Activated CD8-positive, alpha-beta T cell treated with anti-CD3 and anti-CD28 coated beads for 36 hours (primary cell): ENCODE data around the gene GSK3B. TPM values are rescaled to one million over a fixed set of nuclear protein-coding genes. Genes with fewer than 3 reads are reported as not detected.
A peak's percentile ranks its signal among the peaks of the same experiment; 100 is the strongest.
"Not testable (repeated sequence)": the region's sequence is repeated elsewhere in the genome, so short reads cannot be mapped to it uniquely, and the experiment has no call there.

Source experiments
- ATAC-seq: fragments of 200-7000 bp; cut with Tn5 transposase; one replicate; pipeline ENCODE4 v1.10.0; 2021; ENCODE audit warnings: mild to moderate bottlenecking, moderate library complexity
- CTCF ChIA-PET: fragments of 350-600 bp; sonication (Branson Sonifier 250); formaldehyde crosslinking; loops from one replicate; lab custom pipeline; 2021; ENCODE audit warnings: antibody characterized with exemption; lab: Charles Lee
- POLR2A ChIA-PET: fragments of 350-600 bp; sonication (Branson Sonifier 250); formaldehyde crosslinking; loops from one replicate; lab custom pipeline; 2021; ENCODE audit warnings: antibody characterized with exemption; lab: Charles Lee
- DNase-seq: peaks from one replicate; pipeline ENCODE4 v3.0.0-alpha.2; 2020
- H3K27ac Mint-ChIP-seq: one replicate; pipeline ENCODE4 v1.8.0; 2021; ENCODE audit warnings: mild to moderate bottlenecking, mixed read lengths
- H3K27me3 Mint-ChIP-seq: one replicate; pipeline ENCODE4 v1.8.0; 2021; ENCODE audit warnings: mixed read lengths
- H3K36me3 Mint-ChIP-seq: one replicate; pipeline ENCODE4 v1.8.0; 2021; ENCODE audit warnings: low read depth, mixed read lengths
- H3K4me1 Mint-ChIP-seq: one replicate; pipeline ENCODE4 v1.8.0; 2021; ENCODE audit warnings: low read depth, mixed read lengths
- H3K4me3 Mint-ChIP-seq: one replicate; pipeline ENCODE4 v1.8.0; 2021; ENCODE audit warnings: mild to moderate bottlenecking, moderate library complexity, mixed read lengths
- H3K9me3 Mint-ChIP-seq: one replicate; pipeline ENCODE4 v1.8.0; 2021; ENCODE audit warnings: mixed read lengths
- intact Hi-C: fragments of 100-400 bp; cut with micrococcal nuclease; formaldehyde crosslinking; loops from one replicate; pipeline ENCODE4 v1.10.0; 2022
- total RNA-seq, 2 experiments: library from RNA; stranded (reverse); gene quantifications; one replicate each; pipeline ENCODE4 v1.2.3, GENCODE V29; 2021
- TF ChIP-seq, protein P1 (sequence below): fragments of 200-600 bp; IDR thresholded peaks from one replicate; pipeline ENCODE4 v1.8.0; 2022; ENCODE audit warnings: antibody characterized with exemption, mild to moderate bottlenecking

Gene GSK3B
- total RNA-seq, 2 experiments from 2014 or later = 29.0 to 32.1 TPM

- CTCF ChIA-PET = interaction anchor here (2.8 to 5.0 kb wide), 3 partner anchors 10 to 254 kb away, joined by 24 to 75 read pairs (median 26); no protein-coding TSS in a partner anchor
- peaks cover 8% of the 10 kb centered on the region for H3K36me3 Mint-ChIP-seq
- DNase-seq = no peak
- H3K9me3 Mint-ChIP-seq = peaks cover 2% of the 10 kb centered on the region
- H3K4me3 Mint-ChIP-seq = no peak overlapping the region
- no peak overlapping the region for H3K27ac Mint-ChIP-seq
- ATAC-seq = no peak
- peaks cover 21% of the 10 kb centered on the region for H3K4me1 Mint-ChIP-seq
- no peaks in the 10 kb centered on the region for H3K27me3 Mint-ChIP-seq
- TF ChIP-seq, protein P1, sequence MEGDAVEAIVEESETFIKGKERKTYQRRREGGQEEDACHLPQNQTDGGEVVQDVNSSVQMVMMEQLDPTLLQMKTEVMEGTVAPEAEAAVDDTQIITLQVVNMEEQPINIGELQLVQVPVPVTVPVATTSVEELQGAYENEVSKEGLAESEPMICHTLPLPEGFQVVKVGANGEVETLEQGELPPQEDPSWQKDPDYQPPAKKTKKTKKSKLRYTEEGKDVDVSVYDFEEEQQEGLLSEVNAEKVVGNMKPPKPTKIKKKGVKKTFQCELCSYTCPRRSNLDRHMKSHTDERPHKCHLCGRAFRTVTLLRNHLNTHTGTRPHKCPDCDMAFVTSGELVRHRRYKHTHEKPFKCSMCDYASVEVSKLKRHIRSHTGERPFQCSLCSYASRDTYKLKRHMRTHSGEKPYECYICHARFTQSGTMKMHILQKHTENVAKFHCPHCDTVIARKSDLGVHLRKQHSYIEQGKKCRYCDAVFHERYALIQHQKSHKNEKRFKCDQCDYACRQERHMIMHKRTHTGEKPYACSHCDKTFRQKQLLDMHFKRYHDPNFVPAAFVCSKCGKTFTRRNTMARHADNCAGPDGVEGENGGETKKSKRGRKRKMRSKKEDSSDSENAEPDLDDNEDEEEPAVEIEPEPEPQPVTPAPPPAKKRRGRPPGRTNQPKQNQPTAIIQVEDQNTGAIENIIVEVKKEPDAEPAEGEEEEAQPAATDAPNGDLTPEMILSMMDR = no peak
- POLR2A ChIA-PET = no interaction called here
- intact Hi-C loops = loop anchor here (5.0 kb wide), 1 partner anchor 198 kb away; the partner anchor contains the start of gene GSK3B
These were observed 200.1 kb downstream of the GSK3B start for GRCh38 chr3:119894195-119894594.

DNA sequence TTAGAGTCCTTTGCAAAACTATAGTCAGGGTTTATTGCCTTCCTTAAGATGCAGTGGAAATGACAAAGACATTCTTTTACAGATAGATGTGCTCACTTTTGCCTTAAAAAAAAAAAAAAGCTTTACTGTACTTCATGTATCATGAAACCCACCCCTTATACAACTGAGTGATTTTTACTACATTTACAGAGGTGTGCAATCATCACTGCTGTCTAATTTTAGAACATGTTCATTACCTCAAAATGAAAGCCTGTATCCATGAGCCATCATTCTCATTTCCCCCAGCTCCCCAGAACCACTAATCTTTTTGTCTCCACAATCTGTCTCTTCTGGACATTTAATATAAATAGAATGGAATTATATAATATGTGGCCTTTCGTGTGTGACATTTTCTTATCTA lies 200.5 kb downstream of the GSK3B start:
- intact Hi-C loops = loop anchor here (2.0 to 5.0 kb wide), 2 partner anchors 199 to 253 kb away; partner anchors contain the start of gene GSK3B
- TF ChIP-seq, protein P1 = no peak
- ChIA-PET CTCF (interaction anchor here (0.8 to 5.0 kb wide), 6 partner anchors 11 to 524 kb away, joined by 3 to 75 read pairs (median 25); partner anchors contain the start of gene GSK3B), POLR2A (no interaction called here)
- peaks cover 10% of the 10 kb centered on the region for H3K36me3 Mint-ChIP-seq
- no peak overlapping the region for H3K4me3 Mint-ChIP-seq
- peaks cover 18% of the 10 kb centered on the region for H3K4me1 Mint-ChIP-seq
- no peaks in the 10 kb centered on the region for H3K27me3 Mint-ChIP-seq
- ATAC-seq = peak; percentile 42
- H3K27ac Mint-ChIP-seq = no peak overlapping the region
- H3K9me3 Mint-ChIP-seq = peaks cover 6% of the 10 kb centered on the region
- no peak for DNase-seq

GRCh38 chr3:119891944-119892721 lies 202.1 kb downstream of the GSK3B start:
- ChIA-PET CTCF (interaction anchor here (0.7 to 5.0 kb wide), 55 partner anchors 9 to 669 kb away, joined by 3 to 75 read pairs (median 4); partner anchors contain the start of gene GSK3B), POLR2A (interaction anchor here (0.8 kb wide), 1 partner anchor 204 kb away, joined by 3 read pairs; no protein-coding TSS in a partner anchor)
- Mint-ChIP-seq H3K27me3 (no peaks in the 10 kb centered on the region), H3K27ac (no peak overlapping the region), H3K4me1 (peaks cover 20% of the 10 kb centered on the region), H3K36me3 (peaks cover 25% of the 10 kb centered on the region), H3K9me3 (peaks cover 14% of the 10 kb centered on the region), H3K4me3 (no peak overlapping the region)
- TF ChIP-seq, protein P1 = peak; percentile 81
- ATAC-seq (peak; percentile 80), DNase-seq (peak; percentile 45)
- intact Hi-C loops = loop anchor here (2.0 to 5.0 kb wide), 2 partner anchors 200 to 255 kb away; partner anchors contain the start of gene GSK3B

DNA sequence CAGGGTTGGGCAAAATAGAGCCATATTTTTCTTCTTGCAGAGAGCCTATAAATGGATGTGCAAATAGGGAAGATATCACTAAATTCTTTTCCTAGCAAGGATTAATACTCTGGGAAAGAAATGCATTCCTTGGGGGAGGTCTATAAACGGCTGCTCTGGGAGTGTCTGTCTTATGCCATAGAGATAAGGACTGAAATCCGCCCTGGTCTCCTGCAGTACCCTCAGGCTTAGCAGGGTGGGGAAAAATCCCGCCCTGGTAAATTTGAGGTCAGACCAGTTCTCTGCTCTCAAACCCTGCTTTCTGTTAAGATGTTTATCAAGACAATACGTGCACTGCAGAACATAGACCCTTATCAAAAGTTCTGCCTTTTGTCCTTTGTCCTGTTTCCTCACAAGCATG lies 205.6 kb downstream of the GSK3B start:
- H3K4me3 Mint-ChIP-seq, POLR2A ChIA-PET, H3K27ac Mint-ChIP-seq, ATAC-seq, H3K27me3 Mint-ChIP-seq, intact Hi-C loops, DNase-seq, CTCF ChIA-PET: not testable (repeated sequence)
- Mint-ChIP-seq H3K9me3 (peaks cover 14% of the 10 kb centered on the region), H3K36me3 (peaks cover 32% of the 10 kb centered on the region), H3K4me1 (peaks cover 11% of the 10 kb centered on the region)

- intact Hi-C loops = no loop called here
- no peak for DNase-seq
- Mint-ChIP-seq H3K9me3 (peaks cover 14% of the 10 kb centered on the region), H3K4me3 (no peak overlapping the region), H3K27me3 (no peaks in the 10 kb centered on the region), H3K4me1 (peaks cover 2% of the 10 kb centered on the region), H3K27ac (no peak overlapping the region), H3K36me3 (peaks cover 32% of the 10 kb centered on the region)
- ChIA-PET CTCF (no interaction called here), POLR2A (no interaction called here)
- no peak for ATAC-seq
- TF ChIP-seq, protein P1 = no peak
These were observed 208.3 kb downstream of the GSK3B start for GRCh38 chr3:119885746-119886530.
